Heart left ventricle (tissue), 13 donors: ENCODE results near the gene STK17A.

Source experiments
- POLR2A ChIP-seq, 2 donors: fragments of 450-650 bp; IDR thresholded peaks; one replicate each; pipeline ENCODE4 v1.6.1; 2017; ENCODE audit warnings: antibody characterized with exemption in 2 of 2, mild to moderate bottlenecking in 2 of 2, moderate library complexity in 2 of 2
- TF ChIP-seq, protein P1 (sequence below), 12 donors: fragments of 200-600 bp; sonication (generic) in 4 of 12; IDR thresholded peaks; one replicate each; pipeline versions ENCODE4 v1.5.0 to v1.8.0; 2018 to 2022; ENCODE audit warnings: antibody characterized with exemption in 12 of 12, mild to moderate bottlenecking in 5 of 12
- donor health status: ischemic (EF 13 %, LVEDD 7.1; RV severe dilation, severe dysfunction).
- donor health status: DM: no; HTN: yes; CAD: no.
- donor health status: DM: no; HTN: no; CAD: no.
- donor health status: ischemic (EF 25% LVEDD 6.9; RV normal size, moderate dysfunction).
- donor health status: ischemic (EF 25% LVEDD 5.7; RV mildly dilated, moderate dysfunction).
- donor health status: ischemic (EF 35%, LVEDD 5.7; RV mildly dilated, moderate dysfunction).
- donor health status: nonischemic (EF 11% LVEDD 7.7; RV severe dilation, severe dysfunction).
- donor health status: DM: yes; HTN: yes; CAD: no.
- donor health status: PGD.
- donor health status: ischemic (EF 29% LVEDD 5.4; RV normal size, mild dysfunction).
- donor health status: nonischemic (EF 23%, LVEDD 6.1; RV moderate dilation, normal function).

DNA sequence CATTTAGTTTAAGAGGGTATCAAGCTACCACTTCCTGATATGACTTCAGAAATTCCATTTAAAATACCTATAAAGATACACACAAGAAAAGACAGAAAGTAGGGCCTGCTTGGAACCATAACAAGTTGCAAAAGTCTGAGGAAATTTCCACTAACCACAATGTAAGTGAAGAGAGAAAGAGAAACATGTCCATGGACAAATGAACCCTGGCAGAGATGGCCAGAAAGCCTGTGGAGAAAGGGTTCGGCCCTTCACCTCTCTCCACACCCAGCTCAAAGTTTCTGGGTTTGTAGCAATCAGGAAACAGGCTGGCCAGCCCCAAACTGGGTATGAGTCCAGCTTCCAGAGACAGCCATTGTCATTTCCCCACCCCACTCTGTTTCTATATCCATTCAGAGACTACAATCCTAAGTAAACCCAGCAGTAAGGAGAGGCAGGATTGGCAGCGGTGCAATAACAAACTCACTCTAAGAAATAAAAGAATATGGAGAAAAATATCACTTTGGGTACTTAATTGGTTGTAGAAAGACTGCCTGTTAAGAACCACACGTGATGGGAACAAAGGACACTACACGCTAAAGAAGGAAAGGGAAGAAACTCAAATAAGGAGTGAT lies 71.1 kb downstream of the STK17A start:
- TF ChIP-seq POLR2A (IDR thresholded peaks at IDR 0.05): no peak
- TF ChIP-seq, protein P1, sequence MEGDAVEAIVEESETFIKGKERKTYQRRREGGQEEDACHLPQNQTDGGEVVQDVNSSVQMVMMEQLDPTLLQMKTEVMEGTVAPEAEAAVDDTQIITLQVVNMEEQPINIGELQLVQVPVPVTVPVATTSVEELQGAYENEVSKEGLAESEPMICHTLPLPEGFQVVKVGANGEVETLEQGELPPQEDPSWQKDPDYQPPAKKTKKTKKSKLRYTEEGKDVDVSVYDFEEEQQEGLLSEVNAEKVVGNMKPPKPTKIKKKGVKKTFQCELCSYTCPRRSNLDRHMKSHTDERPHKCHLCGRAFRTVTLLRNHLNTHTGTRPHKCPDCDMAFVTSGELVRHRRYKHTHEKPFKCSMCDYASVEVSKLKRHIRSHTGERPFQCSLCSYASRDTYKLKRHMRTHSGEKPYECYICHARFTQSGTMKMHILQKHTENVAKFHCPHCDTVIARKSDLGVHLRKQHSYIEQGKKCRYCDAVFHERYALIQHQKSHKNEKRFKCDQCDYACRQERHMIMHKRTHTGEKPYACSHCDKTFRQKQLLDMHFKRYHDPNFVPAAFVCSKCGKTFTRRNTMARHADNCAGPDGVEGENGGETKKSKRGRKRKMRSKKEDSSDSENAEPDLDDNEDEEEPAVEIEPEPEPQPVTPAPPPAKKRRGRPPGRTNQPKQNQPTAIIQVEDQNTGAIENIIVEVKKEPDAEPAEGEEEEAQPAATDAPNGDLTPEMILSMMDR (IDR thresholded peaks at IDR 0.05): no peak
